CD4-positive, alpha-beta T cell treated with Interleukin-17A for 4 hours (primary cell): ENCODE measurements around the gene MYO1E.
A peak's percentile ranks its signal among the peaks of the same experiment; 100 is the strongest.

Experiments
- DNase-seq: peaks from one replicate; pipeline ENCODE4 v3.0.0-alpha.2; 2020; ENCODE audit warnings: mixed read lengths

The MYO1E gene

GRCh38 chr15:59256482-59256881, 116.2 kb downstream of the MYO1E start:
- no peak for DNase-seq

DNA sequence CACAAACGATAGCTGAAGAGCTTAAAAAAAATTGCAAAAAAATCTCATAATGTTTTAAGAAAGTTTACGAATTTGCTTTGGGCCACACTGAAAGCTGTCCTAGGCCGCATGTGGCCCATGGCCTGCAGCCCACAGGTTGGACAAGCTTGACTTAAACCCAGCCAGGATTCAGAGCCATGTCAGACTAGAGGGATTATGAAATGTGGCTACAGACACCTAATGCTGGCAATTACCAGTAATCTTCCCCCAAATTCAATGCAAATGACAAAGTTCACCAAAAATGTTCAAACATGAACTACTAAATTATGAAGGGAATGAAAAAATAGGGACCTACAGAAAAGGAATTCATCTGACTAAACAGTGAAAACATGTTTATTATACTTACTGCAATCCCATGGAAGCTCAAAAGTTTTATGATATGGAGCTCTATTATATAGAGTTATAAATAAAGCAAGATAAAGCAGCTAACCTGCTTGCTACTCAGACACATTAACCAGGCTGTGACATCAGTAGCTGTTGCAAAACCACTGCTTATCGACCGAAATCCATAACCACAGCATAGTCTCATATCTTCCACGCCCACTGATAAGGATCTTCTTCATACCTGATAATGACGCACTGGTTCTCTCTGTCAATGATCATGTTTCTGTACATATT, 116.9 kb downstream of the MYO1E start:
- DNase-seq, result no peak

DNA sequence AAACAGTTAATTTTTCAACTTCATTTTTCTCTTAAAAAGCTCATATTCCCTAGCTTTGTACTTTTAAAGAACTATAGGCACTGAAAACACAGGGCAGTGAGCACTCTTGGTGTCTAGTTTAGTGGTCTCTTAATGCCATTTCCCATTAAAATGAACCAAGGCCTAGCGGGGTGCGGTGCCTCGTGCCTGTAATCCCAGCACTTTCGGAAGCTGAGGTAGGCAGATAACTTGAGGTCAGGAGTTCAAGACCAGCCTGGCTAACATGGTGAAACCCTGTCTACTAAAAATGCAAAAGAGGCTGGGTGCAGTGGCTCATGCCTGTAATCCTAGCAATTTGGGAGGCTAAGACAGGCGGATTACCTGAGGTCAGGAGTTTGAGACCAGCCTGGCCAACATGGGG, 120.5 kb downstream of the MYO1E start:
- no peak for DNase-seq

- no peak for DNase-seq
Observed at GRCh38 chr15:59251001-59251845, 121.4 kb downstream of the MYO1E start.

DNA sequence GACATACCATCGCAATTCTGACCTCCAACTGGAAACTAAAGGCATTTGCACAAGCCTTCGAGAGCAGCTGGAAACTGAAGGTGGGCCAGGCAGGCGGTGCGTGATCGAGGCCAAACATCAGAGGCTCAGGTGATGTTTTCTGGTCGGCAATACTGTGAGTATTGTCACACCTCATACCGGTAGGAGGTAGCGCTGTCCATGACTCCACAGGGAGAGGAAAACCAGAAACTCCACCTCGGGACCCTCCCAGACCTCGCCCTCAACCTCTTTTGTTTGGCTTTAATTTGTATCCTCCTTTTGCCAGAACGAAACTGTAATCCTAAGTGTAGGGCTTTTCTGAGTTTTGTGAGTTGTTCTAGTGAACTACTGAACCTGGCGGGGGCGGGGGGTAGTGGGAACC, 122.4 kb downstream of the MYO1E start:
- no peak for DNase-seq

- no peak for DNase-seq
Observed at GRCh38 chr15:59249816-59250215, 122.9 kb downstream of the MYO1E start.

- peak; percentile 55 for DNase-seq
Observed at GRCh38 chr15:59247364-59247763, 125.3 kb downstream of the MYO1E start.

GRCh38 chr15:59245559-59245958, 127.1 kb downstream of the MYO1E start:
- DNase-seq, result no peak

GRCh38 chr15:59244337-59244736, 128.3 kb downstream of the MYO1E start:
- no peak for DNase-seq

DNA sequence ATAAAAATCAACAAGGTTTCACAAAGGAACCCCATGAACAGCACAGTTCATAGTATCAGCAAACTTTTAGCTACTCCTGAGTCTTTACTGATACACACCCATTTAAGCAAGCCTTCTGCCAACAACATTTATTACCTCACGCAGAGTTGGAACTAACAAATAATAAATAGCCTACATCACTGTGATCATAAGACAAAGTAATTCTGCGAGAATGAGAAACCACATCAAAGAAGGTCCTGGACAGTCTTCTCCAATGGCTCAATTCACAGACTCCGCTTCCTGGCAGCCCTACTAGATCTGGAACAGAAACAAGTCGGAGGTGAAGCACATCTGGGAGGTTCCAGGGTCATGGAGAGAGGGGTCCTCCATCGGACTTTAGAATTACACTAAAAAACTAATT, 129.0 kb downstream of the MYO1E start:
- DNase-seq, result no peak

DNA sequence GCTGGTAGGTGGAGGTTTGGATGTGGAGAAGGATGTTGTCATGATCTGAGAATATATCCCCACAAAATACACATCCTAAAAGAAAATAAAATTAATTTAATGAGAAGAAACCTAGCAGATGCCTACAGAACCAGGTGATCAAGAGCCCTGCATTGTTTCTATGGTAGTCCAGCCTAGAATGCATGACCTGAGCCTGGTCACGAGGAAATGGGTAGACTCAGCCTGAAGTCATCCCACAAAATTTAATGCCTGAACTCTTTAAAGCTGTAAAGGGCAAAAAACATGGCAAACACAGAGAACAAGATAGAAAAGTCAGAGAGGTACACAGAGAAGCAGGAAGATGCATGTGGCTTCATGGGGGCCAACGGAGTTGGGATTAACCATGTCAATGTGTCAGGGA, 130.0 kb downstream of the MYO1E start:
- DNase-seq, result no peak

DNA sequence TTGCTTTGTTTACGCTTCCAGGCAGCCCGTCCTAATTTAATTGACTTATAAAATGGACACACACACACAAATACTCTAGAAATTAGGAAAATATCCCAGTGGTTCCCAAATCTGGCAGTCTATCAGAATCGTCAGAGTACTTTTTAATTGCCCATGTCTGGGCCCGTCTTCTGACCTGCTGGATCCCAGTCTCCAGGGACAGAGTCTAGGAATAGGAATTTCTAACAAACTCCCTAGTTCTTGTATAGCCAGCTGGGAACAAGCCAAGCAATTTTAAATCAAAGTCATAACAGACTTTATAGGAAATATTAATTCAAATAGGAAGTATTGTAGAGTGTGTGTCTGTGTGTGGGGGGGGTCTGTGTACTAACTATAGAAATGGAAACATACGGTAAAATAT, 132.6 kb downstream of the MYO1E start:
- DNase-seq, result no peak

- no peak for DNase-seq
Observed at GRCh38 chr15:59237924-59238331, 134.7 kb downstream of the MYO1E start.

DNA sequence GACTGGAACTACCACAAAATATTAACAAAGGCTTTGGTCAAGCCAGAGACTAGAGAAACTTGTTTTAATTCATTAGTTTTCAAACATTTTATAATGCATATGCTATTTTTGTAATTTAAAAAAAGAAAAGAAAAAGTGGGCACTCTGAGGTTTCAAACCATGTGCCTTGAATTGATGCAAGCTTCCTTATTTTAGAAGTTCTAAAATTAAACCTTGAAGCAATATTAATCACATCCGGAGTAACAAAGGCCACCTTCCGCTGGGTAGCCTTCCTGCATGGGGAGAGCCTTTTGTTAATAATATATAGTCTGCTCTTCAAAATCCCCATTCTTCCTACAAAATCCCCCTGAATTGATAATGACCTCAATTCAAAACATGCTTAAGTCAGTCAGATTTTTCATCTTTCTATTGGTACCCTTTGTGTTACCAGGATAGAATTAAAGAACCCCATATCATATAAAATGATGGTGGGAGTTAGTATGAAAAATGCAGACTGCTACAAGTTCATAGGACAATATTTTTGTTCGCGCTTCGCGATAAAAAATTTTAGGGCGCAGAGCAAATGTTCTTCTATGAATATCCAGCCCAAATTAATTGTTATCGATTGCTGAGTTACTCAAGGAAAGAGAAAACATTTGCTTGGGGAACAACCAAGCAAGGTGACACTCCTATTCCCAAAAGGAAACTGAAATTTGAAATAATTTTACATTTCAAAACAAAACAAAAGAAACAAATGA, 135.4 kb downstream of the MYO1E start:
- no peak for DNase-seq

- no peak for DNase-seq
Observed at GRCh38 chr15:59236394-59236793, 136.3 kb downstream of the MYO1E start.

DNA sequence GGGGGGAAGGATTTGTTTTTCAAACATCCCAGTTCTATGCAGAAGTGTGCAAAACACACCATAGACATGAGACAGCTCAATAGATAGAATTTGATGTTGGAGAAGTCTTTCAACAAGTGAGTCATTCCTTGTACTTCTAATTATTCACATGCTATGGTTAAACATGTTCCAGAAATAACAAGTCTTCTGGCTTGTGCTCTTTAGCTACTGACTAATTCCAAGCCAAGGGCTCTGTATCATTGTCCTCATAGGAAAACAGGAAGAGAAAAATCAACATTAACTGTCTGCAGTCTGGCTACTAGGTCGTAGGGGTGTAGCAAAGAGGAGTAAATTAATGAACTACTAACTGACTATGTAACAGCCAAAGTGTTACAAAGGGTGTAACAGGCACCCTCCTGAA, 140.2 kb downstream of the MYO1E start:
- DNase-seq, result no peak

DNA sequence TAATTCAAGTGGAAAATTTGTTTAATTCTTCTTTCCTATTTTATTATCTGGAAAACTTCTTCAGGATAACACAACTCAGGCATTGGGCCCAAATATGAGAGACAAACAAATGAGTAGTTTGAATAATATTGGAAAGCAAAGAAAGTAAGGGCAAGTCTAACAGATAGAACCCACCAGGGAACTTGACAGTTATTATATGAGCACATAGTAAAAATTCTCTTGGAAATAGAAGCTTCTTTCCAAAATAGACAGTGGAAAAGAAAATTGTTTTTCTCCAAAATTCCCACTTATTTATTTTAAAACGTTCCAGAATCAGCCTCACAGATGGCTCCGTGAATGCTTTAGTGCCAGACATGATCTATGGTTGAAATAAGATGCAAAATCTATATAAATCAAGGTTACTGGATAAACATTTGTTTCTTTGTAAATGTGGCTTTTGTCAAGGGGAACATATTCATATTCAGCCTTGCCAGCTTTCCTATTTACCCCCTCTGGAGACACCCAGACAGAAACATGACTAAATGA, 142.1 kb downstream of the MYO1E start:
- DNase-seq, result no peak

GRCh38 chr15:59229453-59229852, 143.2 kb downstream of the MYO1E start:
- DNase-seq, result no peak

GRCh38 chr15:59229015-59229414, 143.7 kb downstream of the MYO1E start:
- DNase-seq, result no peak

DNA sequence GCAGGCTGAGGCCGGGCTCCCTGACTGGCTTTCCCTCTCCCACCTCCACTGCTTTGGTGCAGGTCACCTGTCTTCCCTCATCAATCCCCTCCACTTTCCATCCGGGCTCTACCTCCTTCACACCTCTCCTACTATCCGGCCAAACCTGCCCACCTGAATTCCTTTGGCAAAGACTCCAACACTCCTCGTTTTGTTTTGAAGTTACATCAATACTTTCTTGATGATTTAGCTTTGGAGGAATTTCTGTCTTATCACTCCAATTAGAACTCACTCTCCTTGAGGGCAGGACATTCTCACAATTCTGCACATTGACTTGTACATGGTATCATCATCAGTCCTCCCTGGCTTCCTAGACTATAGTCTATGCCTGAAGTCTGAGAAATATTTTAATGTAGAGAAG, 145.7 kb downstream of the MYO1E start:
- no peak for DNase-seq

- DNase-seq, result no peak
Observed at GRCh38 chr15:59224474-59224873, 148.2 kb downstream of the MYO1E start.

DNA sequence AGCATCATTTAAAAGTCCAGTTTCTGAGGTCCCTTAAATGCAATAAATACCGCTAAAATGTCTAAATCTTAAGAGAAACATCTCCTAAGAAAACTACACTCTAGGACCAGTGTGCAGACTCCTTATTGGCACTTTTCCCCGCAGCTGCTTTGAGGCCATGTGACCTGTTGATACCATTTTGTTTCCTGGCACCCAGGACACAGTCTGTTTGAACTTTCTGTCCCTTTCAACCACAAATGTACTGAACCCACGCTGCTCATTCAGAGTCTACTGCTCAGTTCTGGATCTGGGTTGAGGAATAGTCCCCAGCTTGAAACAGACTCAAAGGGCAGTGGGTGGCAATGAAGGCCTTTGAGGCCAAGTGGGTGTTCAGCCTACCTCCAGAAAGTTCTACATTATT, 148.9 kb downstream of the MYO1E start:
- DNase-seq, result no peak

DNA sequence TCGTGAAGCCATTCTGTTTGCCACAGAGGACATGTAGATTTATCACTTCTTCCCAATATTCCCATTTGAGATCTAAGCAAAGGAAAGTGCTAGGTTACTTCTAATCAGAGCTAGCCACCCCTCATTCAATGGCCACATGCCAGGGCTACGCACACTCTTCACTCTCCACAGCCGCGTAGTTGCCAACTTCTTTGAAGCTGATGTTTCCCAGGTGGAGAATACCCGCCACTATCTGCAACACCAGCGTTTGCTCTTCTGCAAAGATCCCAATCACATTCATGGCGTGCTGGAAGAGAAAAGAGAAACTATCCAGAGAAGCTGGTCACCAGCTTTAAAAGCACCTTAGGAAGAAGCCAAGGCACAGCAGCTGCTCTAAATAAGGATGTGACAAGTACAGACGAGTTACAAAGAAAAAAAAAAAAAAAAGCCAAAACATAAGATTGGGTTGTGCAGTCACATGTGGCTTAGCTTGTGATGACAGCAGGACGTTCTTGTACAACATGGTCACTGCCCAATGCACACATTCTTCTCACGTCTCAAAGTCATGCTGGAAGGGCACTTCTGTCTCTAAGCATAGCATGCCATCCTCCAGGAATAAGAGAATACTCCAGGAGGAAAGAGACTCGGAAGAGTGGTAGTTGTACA, 149.6 kb downstream of the MYO1E start:
- DNase-seq, result no peak
